Stimulated activated CD4-positive, alpha-beta T cell treated with anti-CD3 and anti-CD28 coated beads, Interleukin-2, amount 100 ng/mL, for 4 hours (primary cell): Measurements from ENCODE around the gene CXXC5.

Experiments used
- DNase-seq: peaks from one replicate; pipeline ENCODE4 v3.0.0-alpha.2; 2020; ENCODE audit warnings: low read depth

The CXXC5 gene

DNA sequence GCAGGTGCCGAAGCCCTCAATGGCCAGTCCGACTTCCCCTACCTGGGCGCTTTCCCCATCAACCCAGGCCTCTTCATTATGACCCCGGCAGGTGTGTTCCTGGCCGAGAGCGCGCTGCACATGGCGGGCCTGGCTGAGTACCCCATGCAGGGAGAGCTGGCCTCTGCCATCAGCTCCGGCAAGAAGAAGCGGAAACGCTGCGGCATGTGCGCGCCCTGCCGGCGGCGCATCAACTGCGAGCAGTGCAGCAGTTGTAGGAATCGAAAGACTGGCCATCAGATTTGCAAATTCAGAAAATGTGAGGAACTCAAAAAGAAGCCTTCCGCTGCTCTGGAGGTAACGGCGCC, 32.9 kb downstream of the CXXC5 start:
- DNase-seq = no peak

DNA sequence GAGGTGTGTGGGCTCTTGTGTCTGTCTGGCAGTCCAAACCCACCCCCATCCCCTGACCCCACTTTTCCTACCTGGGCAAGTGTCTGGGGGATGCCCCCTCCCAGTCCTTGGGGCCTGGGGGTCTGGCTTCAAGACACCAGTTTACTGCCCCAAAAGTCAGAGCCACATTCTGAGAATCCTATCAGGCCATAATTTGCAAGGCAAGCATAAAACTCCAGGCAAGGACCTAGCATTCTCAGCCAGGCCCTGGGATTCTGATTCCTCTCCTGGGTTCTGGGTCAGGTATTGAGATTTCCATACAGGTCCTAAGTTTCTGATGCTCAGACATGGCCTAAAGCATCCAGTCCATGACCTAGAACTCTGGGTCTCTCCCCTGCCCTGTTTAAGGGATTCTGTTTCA, 33.3 kb downstream of the CXXC5 start:
- DNase-seq = no peak

DNA sequence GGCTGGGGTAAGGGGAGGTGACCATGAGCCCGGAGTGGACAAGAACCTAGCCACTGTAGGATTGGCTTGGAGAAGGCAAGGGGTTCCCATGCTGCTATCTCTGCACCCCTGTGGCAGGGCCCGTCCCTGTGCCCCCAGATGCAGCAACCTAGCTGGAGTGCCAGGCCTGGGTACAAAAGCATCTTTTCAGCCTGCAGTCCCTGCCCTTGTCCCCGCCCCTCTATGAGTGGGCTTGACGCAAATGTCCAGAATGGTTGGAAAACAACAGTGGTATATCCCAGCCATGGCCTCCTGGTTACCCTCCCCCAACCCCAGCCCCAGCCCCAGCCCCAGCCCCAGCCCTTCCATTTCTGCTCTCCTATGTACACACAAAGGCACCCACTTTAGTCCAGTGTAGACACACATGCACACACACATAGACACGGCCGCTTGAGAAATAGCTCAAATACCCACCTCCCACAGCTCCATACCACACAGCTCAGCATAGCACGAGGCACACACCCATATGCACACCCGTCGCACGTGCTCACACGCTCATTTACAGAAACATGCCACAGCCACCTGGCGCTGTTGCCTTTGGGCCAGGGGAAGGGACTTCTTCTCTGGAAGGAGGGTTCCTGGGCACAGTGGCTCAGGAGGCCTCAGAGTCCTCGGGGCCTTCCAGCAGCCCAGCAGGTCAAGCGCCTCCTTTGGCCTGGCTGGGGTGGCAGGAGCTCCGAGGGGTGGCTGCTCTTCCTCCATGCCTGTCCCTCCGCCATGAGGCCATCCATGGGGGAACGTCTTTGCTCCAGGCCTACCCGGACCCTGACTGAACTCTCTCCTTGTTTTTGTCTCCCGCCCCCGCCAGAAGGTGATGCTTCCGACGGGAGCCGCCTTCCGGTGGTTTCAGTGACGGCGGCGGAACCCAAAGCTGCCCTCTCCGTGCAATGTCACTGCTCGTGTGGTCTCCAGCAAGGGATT, 34.1 kb downstream of the CXXC5 start:
- DNase-seq = no peak

DNA sequence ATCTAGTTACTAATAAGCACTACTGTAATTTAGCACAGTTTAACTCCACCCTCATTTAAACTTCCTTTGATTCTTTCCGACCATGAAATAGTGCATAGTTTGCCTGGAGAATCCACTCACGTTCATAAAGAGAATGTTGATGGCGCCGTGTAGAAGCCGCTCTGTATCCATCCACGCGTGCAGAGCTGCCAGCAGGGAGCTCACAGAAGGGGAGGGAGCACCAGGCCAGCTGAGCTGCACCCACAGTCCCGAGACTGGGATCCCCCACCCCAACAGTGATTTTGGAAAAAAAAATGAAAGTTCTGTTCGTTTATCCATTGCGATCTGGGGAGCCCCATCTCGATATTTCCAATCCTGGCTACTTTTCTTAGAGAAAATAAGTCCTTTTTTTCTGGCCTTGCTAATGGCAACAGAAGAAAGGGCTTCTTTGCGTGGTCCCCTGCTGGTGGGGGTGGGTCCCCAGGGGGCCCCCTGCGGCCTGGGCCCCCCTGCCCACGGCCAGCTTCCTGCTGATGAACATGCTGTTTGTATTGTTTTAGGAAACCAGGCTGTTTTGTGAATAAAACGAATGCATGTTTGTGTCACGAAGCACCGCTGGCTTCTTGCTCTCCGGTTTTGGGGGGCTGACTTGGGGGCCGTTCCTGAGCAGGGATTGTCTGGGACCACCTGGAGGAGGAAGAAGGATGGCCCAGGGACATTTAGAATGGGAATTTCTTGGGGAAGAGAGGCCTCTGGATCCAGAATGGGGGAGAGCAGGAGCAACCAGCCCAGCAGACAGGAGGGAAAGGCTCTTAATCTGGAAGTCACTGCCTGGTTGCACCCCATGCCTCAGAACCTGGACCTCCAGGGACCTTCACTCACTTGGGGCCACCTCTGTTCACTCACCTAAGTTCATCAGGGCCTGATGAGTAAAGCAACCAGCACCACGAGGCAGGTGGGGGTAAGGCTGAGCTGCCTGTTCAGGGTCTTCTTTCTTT, 35.4 kb downstream of the CXXC5 start:
- no peak for DNase-seq

DNA sequence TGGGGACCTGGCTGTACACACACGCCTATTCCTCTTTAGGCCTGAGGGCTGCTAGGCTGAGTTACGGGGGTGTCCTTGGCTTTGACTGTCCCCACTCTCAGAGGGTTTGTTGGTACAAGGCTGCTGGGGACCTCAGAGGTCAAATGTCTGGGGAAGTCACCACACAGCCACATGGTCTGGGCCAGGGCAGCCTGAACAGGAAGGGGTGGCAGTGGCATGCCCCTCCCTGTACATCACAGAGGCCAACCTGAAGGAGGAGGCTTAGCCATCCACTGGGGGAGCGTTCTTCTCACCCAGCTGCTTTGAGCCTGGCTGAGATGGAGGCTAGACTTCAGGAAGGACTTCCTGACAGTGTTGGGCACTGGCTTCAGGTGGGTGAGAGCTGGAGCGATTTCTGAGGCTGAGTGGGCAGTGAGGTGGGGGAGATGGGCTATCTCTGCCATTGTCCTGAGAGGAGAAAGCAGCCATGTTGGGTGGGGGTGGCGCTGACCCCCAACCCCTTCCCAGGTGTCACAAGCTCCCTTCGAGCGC, 36.3 kb downstream of the CXXC5 start:
- DNase-seq = no peak

DNA sequence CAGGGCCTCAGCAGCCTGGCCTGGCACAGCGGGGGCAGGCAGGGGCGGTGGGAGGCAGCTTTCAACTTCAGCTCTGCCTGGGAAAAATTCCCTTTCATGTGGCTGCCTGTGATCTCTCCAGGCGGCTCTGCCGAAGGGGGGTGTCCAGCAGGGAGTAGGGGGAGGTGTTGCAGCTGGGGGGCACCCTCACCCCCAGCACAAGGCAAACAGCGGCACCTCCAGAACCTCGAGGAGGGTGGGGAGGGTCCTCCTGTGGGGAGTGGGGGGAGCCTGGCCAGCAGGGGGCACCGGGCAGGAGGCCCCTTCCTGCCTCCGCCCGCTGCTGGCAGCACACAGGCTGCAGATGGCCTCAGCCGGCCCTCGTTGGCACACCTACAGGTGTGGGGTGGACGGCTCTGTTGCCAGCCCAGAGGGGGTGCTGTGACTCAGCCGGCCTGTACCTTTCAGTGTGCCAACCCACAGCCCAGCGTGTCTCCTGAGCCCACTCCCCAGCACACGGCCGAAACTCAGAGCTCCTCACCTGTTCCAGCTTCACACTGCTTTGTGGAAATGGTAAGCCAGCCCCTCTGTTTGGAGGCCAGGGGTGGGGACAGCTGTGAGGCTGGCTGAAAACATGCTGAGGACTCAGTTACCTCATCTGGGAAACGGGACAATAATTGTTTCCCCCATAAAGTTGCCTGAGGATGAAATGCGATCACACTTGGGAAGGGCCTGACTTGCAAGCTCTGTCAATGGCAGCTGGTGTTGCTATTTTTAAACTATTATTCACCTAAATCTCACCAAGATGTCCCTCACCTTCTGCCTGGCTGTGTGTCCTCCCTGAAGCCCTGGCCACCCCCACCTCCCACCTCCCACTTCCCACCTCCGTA, 37.0 kb downstream of the CXXC5 start:
- no peak for DNase-seq

DNA sequence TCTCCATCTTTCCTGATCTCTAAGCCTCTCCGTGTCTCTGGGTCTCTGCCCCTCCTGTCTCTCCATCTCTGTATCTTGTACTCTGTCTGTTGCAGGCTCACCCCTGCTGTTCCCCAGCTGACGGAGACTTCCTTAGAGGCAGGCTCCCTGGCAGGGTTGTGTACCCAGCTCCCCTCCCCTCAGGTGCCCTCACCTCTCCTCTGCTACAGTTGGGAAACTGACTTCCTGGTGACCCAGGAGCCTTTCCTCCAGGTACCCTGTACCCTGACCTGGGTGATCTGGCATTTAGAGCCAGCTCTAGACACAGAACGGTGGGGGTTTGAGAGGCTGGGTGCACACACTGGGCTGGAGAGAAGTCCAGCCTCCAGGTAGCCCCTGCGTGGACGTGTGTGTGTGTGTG, 37.7 kb downstream of the CXXC5 start:
- DNase-seq = no peak

DNA sequence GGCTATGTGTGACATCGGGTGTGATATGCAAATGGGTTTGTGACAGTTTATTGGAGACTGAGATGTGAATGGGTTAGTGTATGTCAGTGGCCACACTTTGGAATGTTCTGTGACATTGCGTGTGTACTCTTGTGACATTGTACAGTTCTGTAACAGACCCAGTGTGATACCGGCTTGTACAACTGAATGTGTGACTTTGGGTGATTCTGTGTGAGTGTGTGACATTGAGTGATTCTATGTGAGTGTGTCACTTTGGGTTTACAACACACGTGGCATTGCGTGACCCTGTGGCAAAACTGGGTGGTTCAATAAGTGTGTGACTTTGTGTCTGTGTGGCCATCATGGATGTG, 38.2 kb downstream of the CXXC5 start:
- no peak for DNase-seq

DNA sequence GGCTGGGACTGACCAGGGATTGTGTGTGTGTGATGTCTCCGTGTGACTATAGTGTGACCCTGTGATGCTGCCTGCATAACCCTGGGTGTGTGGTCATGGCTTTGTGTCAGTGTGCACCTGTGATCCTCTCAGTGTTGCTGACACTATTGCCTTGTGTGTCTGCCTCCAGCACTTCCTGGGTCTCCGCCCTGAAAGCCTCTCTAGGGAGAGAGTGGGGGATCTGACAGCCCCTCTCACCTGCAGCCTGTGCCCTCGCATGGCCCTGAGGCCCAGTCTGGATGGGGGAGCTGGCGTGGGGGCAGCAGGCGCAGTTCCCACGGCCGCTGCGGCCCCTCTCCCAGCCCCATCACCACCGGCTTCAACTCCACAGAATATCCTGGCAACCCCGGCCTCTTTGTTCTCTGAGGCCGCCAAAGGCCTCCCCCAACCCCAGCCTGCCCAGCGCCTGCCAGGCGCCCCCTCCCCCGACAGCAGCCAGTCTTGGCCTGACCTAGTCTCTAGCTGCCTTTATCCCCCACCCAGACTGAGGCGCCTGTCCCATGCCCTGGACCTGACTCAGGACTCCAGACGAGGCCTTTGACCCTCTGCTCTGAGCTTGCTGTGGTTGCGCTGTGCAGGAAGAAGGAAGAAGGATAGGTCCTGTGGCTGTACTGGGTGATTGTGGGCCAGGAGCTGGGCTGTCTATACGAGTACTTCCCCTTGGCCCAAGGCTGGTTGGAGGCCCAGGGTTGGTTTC, 38.7 kb downstream of the CXXC5 start:
- no peak for DNase-seq

DNA sequence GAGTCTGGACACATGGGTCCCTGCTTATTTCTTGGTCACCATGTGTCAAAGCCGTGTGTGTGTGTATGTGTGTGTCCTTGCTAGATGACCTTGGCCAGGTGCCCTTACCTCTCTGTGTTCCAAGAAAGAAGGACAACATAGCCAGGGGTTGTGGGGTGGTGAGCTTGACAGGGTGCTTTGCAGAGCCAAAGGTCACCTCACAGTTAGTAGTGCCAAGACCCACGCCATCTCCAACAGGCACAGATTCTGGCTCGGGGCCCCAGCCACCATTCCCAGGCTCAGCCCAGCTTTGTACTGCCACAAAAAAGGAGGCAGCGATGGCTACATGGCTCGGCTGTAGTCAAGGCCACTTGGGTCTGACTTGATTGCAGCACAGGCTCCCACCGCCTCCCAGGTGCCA, 39.5 kb downstream of the CXXC5 start:
- DNase-seq = no peak

DNA sequence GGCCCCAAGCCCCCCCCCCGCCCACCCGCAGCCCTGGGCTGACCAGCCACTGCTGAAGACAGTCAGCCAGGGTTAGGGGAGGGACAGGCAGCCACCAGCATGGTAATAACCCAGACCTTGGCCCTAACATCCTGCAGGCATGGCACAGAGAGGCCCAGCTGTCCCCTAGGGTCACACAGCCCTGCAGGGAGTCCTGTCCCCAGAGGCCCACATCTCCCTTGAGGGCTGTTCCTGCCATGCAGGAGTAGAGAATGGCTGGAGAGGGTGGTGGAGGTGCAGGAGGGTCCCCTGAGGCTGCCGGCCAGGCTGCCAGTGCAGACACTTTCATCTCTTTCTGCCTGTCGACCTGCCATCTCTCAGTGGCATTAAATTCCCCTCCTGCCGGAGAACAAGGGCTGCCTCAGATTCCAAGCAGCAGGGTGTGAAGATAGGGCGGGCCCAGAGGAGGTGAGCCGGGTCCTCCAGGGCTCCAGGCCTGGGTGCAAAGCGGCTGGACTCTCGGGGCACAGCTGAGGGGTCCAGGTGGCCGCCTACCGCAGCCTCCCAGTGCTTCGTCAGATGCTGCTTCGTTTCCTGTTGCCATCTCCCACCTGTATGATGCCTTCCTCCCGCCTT, 40.0 kb downstream of the CXXC5 start:
- no peak for DNase-seq

DNA sequence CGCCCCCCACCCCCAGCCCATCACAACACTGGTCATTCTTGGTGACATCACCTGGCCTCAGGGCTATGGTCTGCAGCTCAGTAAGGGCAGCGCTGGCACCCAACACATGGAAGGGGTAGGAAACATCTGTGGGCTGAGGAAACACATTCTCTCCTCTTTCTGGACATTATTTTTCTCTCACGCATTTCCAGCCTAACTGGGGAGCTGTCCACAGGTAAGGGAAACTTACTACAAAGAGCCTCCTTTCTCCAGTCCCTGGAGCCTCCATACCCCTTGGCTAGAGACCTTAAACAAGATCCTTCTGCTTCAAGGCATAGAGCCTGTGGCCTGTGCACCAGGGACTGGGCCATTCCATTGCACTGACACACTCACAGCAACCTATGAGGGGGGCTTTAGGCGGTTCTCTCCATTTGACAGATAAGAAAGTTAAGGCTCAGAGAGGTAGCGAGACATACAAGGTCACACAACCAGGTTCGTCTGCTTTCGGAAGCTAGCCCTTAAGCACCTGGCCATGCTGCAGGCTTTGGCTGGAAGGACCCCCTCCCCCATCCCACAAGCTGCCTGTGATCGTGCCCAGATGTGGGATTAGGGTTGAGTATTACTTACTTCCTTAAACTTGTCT, 40.7 kb downstream of the CXXC5 start:
- DNase-seq = no peak

DNA sequence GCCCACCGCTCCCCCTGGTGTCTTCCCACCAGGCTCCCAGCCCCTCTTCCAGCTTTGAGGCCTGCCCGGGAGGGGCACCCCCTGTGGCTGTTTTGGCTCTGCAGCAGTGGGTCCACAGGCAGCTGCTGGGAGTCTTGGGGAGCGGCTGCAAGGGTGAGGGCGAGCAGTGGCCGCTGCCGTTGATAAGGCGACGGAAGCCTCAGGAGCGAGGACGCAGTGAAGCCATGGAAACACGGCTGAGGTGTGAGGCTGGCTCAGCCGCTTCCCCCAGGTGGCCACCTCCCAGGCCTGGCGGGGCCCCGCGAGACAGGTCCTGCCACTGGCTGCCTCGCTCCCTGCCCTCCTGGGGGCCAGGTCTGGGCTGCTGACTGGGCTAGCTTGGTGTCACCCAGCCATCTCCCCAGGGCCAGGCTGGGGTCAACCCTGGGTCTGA, 41.5 kb downstream of the CXXC5 start:
- no peak for DNase-seq

DNA sequence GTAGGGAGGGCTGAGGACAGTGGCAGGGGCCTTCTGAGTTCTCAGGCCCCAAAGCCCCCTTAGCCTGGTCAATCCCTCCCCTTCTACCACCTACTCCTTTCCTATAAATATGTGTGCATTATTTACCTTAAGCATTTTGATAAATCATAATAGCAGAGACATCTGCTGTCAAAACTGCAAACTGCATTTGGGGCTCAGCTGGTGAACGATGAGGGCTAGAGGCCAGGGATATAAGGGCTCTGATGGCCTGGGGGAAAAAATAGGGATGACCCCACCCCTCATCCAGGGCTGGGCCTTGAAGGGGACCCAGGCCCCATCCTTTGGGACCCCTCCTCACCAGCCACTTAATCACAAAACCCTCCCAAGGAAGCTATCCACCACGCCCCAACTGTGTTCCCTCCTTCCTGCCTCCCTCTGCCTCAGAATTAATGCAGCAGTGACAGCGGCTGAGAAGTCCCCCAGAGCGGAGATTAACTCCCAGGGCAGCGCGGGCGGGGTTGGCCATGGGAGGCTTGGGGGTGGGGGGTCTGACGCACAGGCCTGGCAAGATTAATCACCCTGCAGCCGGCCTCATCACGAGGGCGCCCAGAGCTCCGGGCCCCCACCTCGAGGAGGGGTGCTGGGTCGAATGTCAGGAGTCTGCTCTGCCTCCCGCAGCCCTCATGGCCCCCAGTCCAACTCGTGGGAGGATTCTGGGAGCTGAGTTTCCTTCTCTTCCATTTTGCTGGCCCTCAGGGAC, 42.1 kb downstream of the CXXC5 start:
- DNase-seq = no peak

DNA sequence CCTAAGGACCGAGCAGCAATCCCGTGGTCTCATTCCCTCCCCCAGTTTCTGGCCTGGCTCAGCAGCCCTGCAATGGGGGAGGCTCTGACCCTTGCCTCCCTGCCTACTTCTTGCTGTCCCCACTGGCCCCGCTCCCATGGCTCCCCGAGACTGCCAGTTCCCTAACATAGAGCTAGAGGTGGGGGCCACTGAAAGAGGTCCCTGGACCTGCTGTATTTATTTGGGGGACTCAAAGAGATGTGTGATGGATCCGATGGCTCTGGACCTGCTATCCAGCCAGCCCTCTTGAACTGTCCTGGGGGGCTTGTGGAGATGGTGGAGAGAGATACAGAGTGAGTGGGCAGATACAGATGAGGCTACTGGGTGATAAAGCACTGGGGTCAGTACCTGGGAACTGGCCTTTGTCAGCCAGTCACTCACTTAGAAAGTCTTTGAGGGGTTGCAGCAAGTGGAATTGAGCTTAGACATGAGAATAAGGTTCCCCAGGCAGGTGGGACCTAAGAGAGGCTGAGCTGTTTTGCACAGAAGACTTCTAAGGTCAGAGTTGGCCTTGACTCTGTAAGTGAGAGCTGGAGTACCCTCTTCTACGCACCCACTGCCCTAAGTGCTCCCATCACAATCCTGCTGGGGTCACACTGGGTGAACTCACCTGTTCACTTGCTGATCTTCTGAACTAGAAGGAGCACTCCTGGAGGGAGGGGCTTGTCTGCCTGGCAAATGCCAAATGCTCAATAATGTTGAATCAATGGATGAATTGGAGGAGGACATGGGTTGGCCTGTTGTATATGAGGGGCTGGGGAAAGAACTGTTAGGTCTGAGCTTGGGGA, 42.9 kb downstream of the CXXC5 start:
- DNase-seq = no peak

DNA sequence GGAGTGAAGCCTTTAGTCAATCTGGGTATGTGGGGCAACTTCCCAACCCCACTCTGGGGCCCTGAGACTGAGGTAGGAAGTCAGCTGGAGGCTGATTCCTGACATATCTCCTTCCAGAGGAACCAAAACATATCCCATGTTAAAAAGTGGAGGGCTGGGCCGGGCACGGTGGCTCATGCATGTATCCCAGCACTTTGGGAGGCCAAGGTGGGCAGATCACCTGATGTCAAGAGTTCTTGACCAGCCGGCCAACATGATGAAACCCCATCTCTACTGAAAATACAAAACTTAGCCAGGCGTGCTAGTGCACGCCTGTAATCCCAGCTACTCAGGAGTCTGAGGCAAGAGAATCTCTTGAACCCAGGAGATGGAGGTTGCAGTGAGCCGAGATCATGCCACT, 44.0 kb downstream of the CXXC5 start:
- DNase-seq = no peak

DNA sequence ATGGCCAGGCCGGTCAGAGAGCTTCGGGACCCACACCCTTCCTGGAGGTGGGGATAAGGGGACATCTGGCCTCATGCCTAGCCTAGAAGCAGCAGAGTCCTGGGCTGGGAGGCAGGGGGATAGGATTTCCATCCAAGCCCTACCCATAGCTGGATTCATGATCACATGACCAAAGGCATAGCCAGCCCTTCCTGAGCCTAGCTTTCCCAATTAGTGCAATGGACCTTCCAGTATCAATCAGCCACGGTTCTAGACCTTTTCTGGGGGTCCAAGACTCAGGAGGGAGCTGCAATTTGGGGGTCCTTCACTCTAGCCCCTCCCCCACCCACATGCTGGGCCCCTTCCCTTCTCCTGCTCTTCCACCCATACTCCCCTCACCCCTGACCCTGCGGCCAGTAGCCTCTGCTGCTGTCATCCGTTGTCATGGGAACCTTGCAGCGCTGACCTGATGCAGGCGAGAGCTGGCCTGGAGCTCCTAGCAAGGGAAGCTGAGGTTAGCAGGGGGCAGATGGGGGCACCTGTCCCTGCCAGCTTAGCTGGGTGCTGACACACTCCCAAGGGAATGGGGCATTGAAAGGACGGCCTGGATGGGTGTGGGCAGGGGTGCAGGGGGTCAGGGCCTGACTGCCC, 44.6 kb downstream of the CXXC5 start:
- no peak for DNase-seq
